Thoracic aorta (tissue), 2 donors: ENCODE data around the gene MBOAT1. TPM values are rescaled to one million over a fixed set of nuclear protein-coding genes. Genes with fewer than 3 reads are reported as not detected.
A peak's percentile ranks its signal among the peaks of the same experiment; 100 is the strongest.

Experiments used
- ATAC-seq: fragments of 150-250 bp; one replicate; pipeline ENCODE4 v1.8.0; 2017; ENCODE audit warnings: low read depth; ENCODE audit not compliant: insufficient number of reproducible peaks, low FRiP score
- DNase-seq: peaks from one replicate; pipeline ENCODE4 v3.0.0-alpha.2; 2020; ENCODE audit warnings: low spot score
- H3K27ac ChIP-seq, 2 donors: fragments of 200-600 bp; sonication (generic); 1 replicate in 1 of 2; 2 replicates in 1 of 2; pipeline ENCODE4 v1.5.1; 2016; ENCODE audit warnings: mild to moderate bottlenecking in 2 of 2, moderate library complexity in 2 of 2
- H3K27me3 ChIP-seq: fragments of 200-600 bp; sonication (generic); replicated peaks from 2 replicates; pipeline ENCODE4 v1.6.0; 2016; ENCODE audit warnings: mild to moderate bottlenecking; ENCODE audit not compliant: insufficient read depth
- H3K36me3 ChIP-seq: fragments of 200-600 bp; sonication (generic); one replicate; pipeline ENCODE4 v1.5.1; 2016
- H3K4me1 ChIP-seq, 2 donors: fragments of 200-600 bp; sonication (generic); 1 replicate in 1 of 2; 2 replicates in 1 of 2; pipeline versions ENCODE4 v1.5.1 to v1.6.0; 2016; ENCODE audit warnings: low read depth in 2 of 2, mild to moderate bottlenecking in 1 of 2; ENCODE audit not compliant: control insufficient read depth in 1 of 2
- H3K4me3 ChIP-seq: fragments of 200-600 bp; sonication (generic); 2 replicates; pipeline ENCODE4 v1.5.1; 2016; ENCODE audit warnings: mild to moderate bottlenecking
- H3K9me3 ChIP-seq: fragments of 200-600 bp; sonication (generic); 2 replicates; pipeline ENCODE4 v1.5.1; 2016
- CTCF ChIP-seq: fragments of 200-600 bp; sonication (generic); IDR thresholded peaks from one replicate; pipeline ENCODE4 v1.5.1; 2019; ENCODE audit warnings: antibody characterized with exemption
- total RNA-seq, 2 donors: library from RNA; depleted of rRNA; stranded (reverse); fragments of >200 nt; gene quantifications; one replicate each; pipeline versions ENCODE4 v1.1.0 to v1.2.3, GENCODE V29; 2016

The MBOAT1 gene
- total RNA-seq, 2 donors from 2014 or later = 5.5 to 6.8 TPM

- Histone ChIP-seq H3K27ac (no peak overlapping the region), H3K4me3 (peak overlapping the region; percentile 23), H3K27me3 (no peaks in the 10 kb centered on the region), H3K9me3 (no peaks in the 10 kb centered on the region), H3K4me1 (peaks cover 7 to 8% of the 10 kb centered on the region in 2 donors), H3K36me3 (no peaks in the 10 kb centered on the region)
- DNase-seq = no peak
- TF ChIP-seq CTCF = no peak
- ATAC-seq = no peak
Observed at GRCh38 chr6:20217324-20217855, 5.1 kb upstream of the MBOAT1 start.

- no peaks in the 10 kb centered on the region for H3K27me3 ChIP-seq
- no peaks in the 10 kb centered on the region for H3K9me3 ChIP-seq
- DNase-seq (no peak), ATAC-seq (no peak)
- TF ChIP-seq CTCF = no peak
- H3K27ac ChIP-seq = no peak overlapping the region
- no peak overlapping the region for H3K4me3 ChIP-seq
- H3K36me3 ChIP-seq = no peaks in the 10 kb centered on the region
- peaks cover 12 to 19% of the 10 kb centered on the region in 2 donors for H3K4me1 ChIP-seq
Observed at GRCh38 chr6:20215310-20215709, 3.0 kb upstream of the MBOAT1 start.

- H3K4me3 ChIP-seq = peak overlapping the region; percentile 77
- no peak for DNase-seq
- TF ChIP-seq CTCF = no peak
- H3K36me3 ChIP-seq = no peaks in the 10 kb centered on the region
- H3K27me3 ChIP-seq = no peaks in the 10 kb centered on the region
- H3K27ac ChIP-seq = peak overlapping the region; percentile 82 to 89
- H3K4me1 ChIP-seq = peaks cover 15 to 25% of the 10 kb centered on the region in 2 donors
- no peaks in the 10 kb centered on the region for H3K9me3 ChIP-seq
- ATAC-seq = no peak
Observed at GRCh38 chr6:20213271-20213798, 1.1 kb upstream of the MBOAT1 start.

GRCh38 chr6:20211941-20212391 is 303 bp downstream of the MBOAT1 start:
- no peak for TF ChIP-seq CTCF

GRCh38 chr6:20211037-20211940 is 980 bp downstream of the MBOAT1 start:
- Histone ChIP-seq H3K4me3 (peak overlapping the region; percentile 77), H3K9me3 (no peaks in the 10 kb centered on the region), H3K36me3 (no peaks in the 10 kb centered on the region), H3K4me1 (peaks cover 15 to 25% of the 10 kb centered on the region in 2 donors), H3K27ac (peak overlapping the region; percentile 82 to 89), H3K27me3 (no peaks in the 10 kb centered on the region)
- no peak for TF ChIP-seq CTCF
- ATAC-seq (no peak), DNase-seq (no peak)

More at GRCh38 chr6:20211941-20212391, 303 bp downstream of the MBOAT1 start:
- Histone ChIP-seq H3K9me3 (no peaks in the 10 kb centered on the region), H3K4me3 (peak overlapping the region; percentile 77), H3K4me1 (peaks cover 15 to 25% of the 10 kb centered on the region in 2 donors), H3K36me3 (no peaks in the 10 kb centered on the region), H3K27me3 (no peaks in the 10 kb centered on the region), H3K27ac (peak overlapping the region; percentile 82 to 89)
- ATAC-seq = peak; percentile 30
- DNase-seq = no peak
